ENCODE data around the gene ACBD3. TPM values are rescaled to one million over a fixed set of nuclear protein-coding genes. Genes with fewer than 3 reads are reported as not detected.

Gene ACBD3
- total and polyA plus RNA-seq, 10 of the 15 experiments (the other 5 are each of a cell fraction or from before 2014, with no cell fraction given): 7.5 to 27.9 (median 20.3) TPM

- TF ChIP-seq PAX5 (IDR thresholded peaks at IDR 0.05; ENCODE audit: borderline replicate concordance, low read depth, low read length): peak; percentile 72; the same call in 1 of the 2 replicates
- no peak for TF ChIP-seq ZBED1 (IDR thresholded peaks at IDR 0.05; ENCODE audit: borderline replicate concordance)
- TF ChIP-seq NR2F1 (conservative IDR thresholded peaks at IDR 0.05): no peak
- no peak for TF ChIP-seq SP1 (IDR thresholded peaks at IDR 0.05; ENCODE audit: low read depth, low read length)
- TF ChIP-seq, protein P1, sequence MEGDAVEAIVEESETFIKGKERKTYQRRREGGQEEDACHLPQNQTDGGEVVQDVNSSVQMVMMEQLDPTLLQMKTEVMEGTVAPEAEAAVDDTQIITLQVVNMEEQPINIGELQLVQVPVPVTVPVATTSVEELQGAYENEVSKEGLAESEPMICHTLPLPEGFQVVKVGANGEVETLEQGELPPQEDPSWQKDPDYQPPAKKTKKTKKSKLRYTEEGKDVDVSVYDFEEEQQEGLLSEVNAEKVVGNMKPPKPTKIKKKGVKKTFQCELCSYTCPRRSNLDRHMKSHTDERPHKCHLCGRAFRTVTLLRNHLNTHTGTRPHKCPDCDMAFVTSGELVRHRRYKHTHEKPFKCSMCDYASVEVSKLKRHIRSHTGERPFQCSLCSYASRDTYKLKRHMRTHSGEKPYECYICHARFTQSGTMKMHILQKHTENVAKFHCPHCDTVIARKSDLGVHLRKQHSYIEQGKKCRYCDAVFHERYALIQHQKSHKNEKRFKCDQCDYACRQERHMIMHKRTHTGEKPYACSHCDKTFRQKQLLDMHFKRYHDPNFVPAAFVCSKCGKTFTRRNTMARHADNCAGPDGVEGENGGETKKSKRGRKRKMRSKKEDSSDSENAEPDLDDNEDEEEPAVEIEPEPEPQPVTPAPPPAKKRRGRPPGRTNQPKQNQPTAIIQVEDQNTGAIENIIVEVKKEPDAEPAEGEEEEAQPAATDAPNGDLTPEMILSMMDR (IDR thresholded peaks at IDR 0.05 in 2 of 3, conservative IDR thresholded peaks at IDR 0.05 in 1 of 3; ENCODE audit: control insufficient read depth in 2 of 3, extremely low read depth in 1 of 3, insufficient read depth in 1 of 3, low read depth in 3 of 3, low read length in 3 of 3): peak; percentile 91 to 97 (median 95); a peak in 5 of 6 replicates
- TF ChIP-seq ZBTB40 (IDR thresholded peaks at IDR 0.05; ENCODE audit: borderline replicate concordance): no peak
- TF ChIP-seq YY1 (IDR thresholded peaks at IDR 0.05; ENCODE audit: low read depth, low read length): 0 out of 2 replicates have a peak, but pooled peaks have one; percentile 51
- TF ChIP-seq REST (IDR thresholded peaks at IDR 0.05; ENCODE audit: low read depth, low read length): no peak
- TF ChIP-seq NFXL1 (IDR thresholded peaks at IDR 0.05; ENCODE audit: borderline replicate concordance): no peak
- TF ChIP-seq, protein P2, sequence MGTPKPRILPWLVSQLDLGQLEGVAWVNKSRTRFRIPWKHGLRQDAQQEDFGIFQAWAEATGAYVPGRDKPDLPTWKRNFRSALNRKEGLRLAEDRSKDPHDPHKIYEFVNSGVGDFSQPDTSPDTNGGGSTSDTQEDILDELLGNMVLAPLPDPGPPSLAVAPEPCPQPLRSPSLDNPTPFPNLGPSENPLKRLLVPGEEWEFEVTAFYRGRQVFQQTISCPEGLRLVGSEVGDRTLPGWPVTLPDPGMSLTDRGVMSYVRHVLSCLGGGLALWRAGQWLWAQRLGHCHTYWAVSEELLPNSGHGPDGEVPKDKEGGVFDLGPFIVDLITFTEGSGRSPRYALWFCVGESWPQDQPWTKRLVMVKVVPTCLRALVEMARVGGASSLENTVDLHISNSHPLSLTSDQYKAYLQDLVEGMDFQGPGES (IDR thresholded peaks at IDR 0.05): no peak
- TF ChIP-seq, protein P3, sequence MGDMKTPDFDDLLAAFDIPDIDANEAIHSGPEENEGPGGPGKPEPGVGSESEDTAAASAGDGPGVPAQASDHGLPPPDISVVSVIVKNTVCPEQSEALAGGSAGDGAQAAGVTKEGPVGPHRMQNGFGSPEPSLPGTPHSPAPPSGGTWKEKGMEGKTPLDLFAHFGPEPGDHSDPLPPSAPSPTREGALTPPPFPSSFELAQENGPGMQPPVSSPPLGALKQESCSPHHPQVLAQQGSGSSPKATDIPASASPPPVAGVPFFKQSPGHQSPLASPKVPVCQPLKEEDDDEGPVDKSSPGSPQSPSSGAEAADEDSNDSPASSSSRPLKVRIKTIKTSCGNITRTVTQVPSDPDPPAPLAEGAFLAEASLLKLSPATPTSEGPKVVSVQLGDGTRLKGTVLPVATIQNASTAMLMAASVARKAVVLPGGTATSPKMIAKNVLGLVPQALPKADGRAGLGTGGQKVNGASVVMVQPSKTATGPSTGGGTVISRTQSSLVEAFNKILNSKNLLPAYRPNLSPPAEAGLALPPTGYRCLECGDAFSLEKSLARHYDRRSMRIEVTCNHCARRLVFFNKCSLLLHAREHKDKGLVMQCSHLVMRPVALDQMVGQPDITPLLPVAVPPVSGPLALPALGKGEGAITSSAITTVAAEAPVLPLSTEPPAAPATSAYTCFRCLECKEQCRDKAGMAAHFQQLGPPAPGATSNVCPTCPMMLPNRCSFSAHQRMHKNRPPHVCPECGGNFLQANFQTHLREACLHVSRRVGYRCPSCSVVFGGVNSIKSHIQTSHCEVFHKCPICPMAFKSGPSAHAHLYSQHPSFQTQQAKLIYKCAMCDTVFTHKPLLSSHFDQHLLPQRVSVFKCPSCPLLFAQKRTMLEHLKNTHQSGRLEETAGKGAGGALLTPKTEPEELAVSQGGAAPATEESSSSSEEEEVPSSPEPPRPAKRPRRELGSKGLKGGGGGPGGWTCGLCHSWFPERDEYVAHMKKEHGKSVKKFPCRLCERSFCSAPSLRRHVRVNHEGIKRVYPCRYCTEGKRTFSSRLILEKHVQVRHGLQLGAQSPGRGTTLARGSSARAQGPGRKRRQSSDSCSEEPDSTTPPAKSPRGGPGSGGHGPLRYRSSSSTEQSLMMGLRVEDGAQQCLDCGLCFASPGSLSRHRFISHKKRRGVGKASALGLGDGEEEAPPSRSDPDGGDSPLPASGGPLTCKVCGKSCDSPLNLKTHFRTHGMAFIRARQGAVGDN (IDR thresholded peaks at IDR 0.05): no peak
- peak; percentile 25 for TF ChIP-seq RELA (IDR thresholded peaks at IDR 0.05; ENCODE audit: borderline replicate concordance, partially characterized antibody)
These were observed 61.4 kb downstream of the ACBD3 start (continued) for GRCh38 chr1:226125097-226125630.

Measured in GM12878 (cell line).